HEK293T (cell line): Measurements from ENCODE around the gene ODF4.
A peak's percentile ranks its signal among the peaks of the same experiment; 100 is the strongest.
"Not testable (repeated sequence)": the region's sequence is repeated elsewhere in the genome, so short reads cannot be mapped to it uniquely, and the experiment has no call there.

ENCODE experiments used
- CTCF ChIA-PET: fragments of 350-600 bp; formaldehyde crosslinking; extraction: SDS; loops from one replicate; lab custom pipeline; 2021; ENCODE audit warnings: antibody characterized with exemption, inconsistent platforms; lab: Yijun Ruan, JAX
- POLR2A ChIA-PET: fragments of 350-600 bp; formaldehyde crosslinking; extraction: SDS; loops from one replicate; lab custom pipeline; 2020; ENCODE audit warnings: antibody characterized with exemption, inconsistent platforms; lab: Yijun Ruan, JAX
- DNase-seq: peaks from one replicate; pipeline ENCODE4 v3.0.0; 2012; ENCODE audit warnings: mixed read lengths; ENCODE audit errors: extremely low spot score
- ARNT ChIP-seq: fragments of 450-650 bp; IDR thresholded peaks from 2 replicates; pipeline ENCODE4 v1.6.1; 2017; ENCODE audit warnings: mild to moderate bottlenecking
- BHLHE40 ChIP-seq: fragments of 450-650 bp; IDR thresholded peaks from 2 replicates; pipeline ENCODE4 v1.6.1; 2016; ENCODE audit warnings: mild to moderate bottlenecking, moderate library complexity, borderline replicate concordance
- CTBP1 ChIP-seq: fragments of 450-650 bp; IDR thresholded peaks from 2 replicates; pipeline ENCODE4 v1.6.1; 2016; ENCODE audit warnings: borderline replicate concordance
- ELF4 ChIP-seq: fragments of 450-650 bp; IDR thresholded peaks from 2 replicates; pipeline ENCODE4 v1.6.1; 2017; ENCODE audit warnings: antibody characterized with exemption
- FOXA1 ChIP-seq: fragments of 450-650 bp; IDR thresholded peaks from 2 replicates; pipeline ENCODE4 v1.6.1; 2016; ENCODE audit warnings: mild to moderate bottlenecking
- FOXK2 ChIP-seq: fragments of 450-650 bp; IDR thresholded peaks from 2 replicates; pipeline ENCODE4 v1.6.1; 2016; ENCODE audit warnings: mild to moderate bottlenecking
- FOXM1 ChIP-seq: fragments of 450-650 bp; IDR thresholded peaks from 2 replicates; pipeline ENCODE4 v1.6.1; 2017; ENCODE audit warnings: mild to moderate bottlenecking, borderline replicate concordance
- HDGF ChIP-seq: fragments of 450-650 bp; IDR thresholded peaks from 2 replicates; pipeline ENCODE4 v1.6.1; 2017; ENCODE audit warnings: antibody characterized with exemption, borderline replicate concordance
- L3MBTL2 ChIP-seq: fragments of 450-650 bp; conservative IDR thresholded peaks from 2 replicates; pipeline ENCODE4 v1.6.1; 2016; ENCODE audit warnings: mild to moderate bottlenecking
- LEF1 ChIP-seq: fragments of 450-650 bp; IDR thresholded peaks from 2 replicates; pipeline ENCODE4 v1.6.1; 2017; ENCODE audit warnings: mild to moderate bottlenecking, borderline replicate concordance
- NFRKB ChIP-seq: fragments of 450-650 bp; IDR thresholded peaks from 2 replicates; pipeline ENCODE4 v1.6.1; 2016; ENCODE audit warnings: mild to moderate bottlenecking, moderate library complexity
- SP1 ChIP-seq: fragments of 450-650 bp; IDR thresholded peaks from 2 replicates; pipeline ENCODE4 v1.6.1; 2017
- SUZ12 ChIP-seq: fragments of 450-650 bp; IDR thresholded peaks from 2 replicates; pipeline ENCODE4 v1.6.1; 2016; ENCODE audit warnings: mild to moderate bottlenecking
- TARDBP ChIP-seq: fragments of 450-650 bp; IDR thresholded peaks from 2 replicates; pipeline ENCODE4 v1.6.1; 2016
- ZNF384 ChIP-seq: fragments of 450-650 bp; IDR thresholded peaks from 2 replicates; pipeline ENCODE4 v1.6.1; 2016
- TF ChIP-seq, protein P1 (sequence below): fragments of 450-650 bp; IDR thresholded peaks from 2 replicates; pipeline ENCODE4 v1.6.1; 2016

Gene ODF4

DNA sequence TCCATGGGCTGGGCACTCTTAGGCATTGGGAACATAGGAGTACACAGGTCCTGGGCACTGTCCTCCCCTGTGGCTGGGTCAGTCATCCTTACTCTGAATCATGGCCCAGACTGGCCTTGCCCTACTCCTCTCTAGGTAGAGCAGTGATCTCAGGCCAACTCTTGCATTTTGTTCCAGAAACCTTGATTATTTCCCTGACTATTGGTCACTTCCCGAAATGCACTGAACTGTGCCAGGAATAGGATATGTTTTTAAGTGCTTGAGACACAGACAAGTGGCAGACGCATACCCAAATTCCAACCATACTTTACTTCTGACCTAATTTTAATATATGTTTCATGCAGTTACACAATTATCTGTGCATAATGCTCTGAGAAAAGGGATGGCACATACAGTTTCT, 26.6 kb downstream of the ODF4 start:
- ChIA-PET CTCF (no interaction called here), POLR2A (no interaction called here)
- DNase-seq = no peak
- no peak for TF ChIP-seq CTBP1
- TF ChIP-seq SUZ12 = no peak
- TF ChIP-seq BHLHE40 = no peak
- TF ChIP-seq HDGF = no peak
- TF ChIP-seq SP1 = no peak
- no peak for TF ChIP-seq FOXA1

DNA sequence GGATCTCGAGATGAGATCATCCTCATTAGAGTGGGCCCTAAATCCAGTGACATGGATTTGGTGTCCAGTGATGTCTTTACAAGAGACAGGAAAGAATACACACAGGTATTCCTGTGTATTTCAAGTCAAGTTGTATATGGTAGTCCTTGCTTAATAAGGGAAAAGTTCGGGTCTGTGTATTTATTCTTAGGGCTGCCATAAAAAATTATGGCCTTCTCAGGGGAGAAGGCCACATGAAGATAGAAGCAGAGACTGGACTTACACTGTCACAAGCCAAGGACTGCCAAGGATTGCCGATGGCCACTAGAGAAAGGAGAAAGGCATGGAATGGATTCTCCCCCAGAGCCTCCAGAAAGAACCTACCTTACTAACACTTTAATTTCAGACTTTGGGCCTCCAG, 28.6 kb downstream of the ODF4 start:
- TF ChIP-seq, protein P1, sequence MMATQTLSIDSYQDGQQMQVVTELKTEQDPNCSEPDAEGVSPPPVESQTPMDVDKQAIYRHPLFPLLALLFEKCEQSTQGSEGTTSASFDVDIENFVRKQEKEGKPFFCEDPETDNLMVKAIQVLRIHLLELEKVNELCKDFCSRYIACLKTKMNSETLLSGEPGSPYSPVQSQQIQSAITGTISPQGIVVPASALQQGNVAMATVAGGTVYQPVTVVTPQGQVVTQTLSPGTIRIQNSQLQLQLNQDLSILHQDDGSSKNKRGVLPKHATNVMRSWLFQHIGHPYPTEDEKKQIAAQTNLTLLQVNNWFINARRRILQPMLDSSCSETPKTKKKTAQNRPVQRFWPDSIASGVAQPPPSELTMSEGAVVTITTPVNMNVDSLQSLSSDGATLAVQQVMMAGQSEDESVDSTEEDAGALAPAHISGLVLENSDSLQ = no peak
- TF ChIP-seq ZNF384 (no peak), SUZ12 (no peak), FOXM1 (no peak), ELF4 (no peak), L3MBTL2 (no peak), BHLHE40 (no peak), FOXK2 (no peak), TARDBP (no peak), LEF1 (no peak), HDGF (no peak), ARNT (no peak)
- ChIA-PET CTCF (interaction anchor here (1.2 kb wide), 1 partner anchor 16 kb away, joined by 3 read pairs; no protein-coding TSS in a partner anchor), POLR2A (no interaction called here)
- DNase-seq = no peak

DNA sequence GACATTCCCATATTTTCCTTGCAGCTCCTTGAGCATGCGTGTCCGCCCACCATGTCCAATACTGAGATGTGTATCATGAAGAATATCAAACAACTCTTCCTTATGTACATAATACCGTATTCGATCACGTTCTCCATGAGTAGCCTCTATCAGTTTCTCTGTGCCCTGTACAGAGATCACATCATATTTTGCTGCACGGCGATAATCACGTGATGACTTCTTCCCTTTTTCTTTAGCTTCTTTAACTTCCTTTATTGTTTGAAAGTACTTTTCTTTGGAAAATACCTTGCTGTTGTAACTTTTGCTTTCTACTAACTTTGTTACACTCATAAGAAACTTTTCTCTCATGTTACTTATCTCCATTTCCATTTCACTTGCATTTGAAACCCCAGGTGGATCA, 30.3 kb downstream of the ODF4 start:
- POLR2A ChIA-PET = interaction anchor here (0.9 kb wide), 1 partner anchor 147 kb away, joined by 4 read pairs; no protein-coding TSS in a partner anchor
- TF ChIP-seq NFRKB (no peak), TARDBP (no peak), SUZ12 (no peak), ZNF384 (no peak), CTBP1 (no peak), BHLHE40 (no peak), ELF4 (no peak)
- CTCF ChIA-PET = no interaction called here
- no peak for DNase-seq

DNA sequence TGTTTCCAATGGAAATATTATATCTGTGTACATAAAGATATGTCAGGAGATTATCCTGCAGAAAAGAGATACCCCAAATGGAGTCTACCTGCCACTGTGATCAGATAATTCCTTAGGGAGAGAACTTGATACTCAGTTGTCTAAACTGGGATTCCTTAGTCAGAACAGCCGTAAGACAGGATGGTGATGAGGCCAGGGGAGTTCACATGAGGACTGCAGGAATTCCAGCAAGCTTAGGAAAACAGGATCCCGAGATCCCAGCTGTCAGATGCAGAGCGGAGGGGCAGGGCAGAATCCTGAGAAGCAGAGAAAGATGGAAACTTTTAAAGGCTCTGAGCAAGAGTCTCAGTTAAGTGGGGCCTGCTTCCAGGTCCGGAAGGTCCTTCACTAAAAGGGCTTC, 32.1 kb downstream of the ODF4 start:
- no peak for TF ChIP-seq HDGF
- no peak for TF ChIP-seq FOXK2
- TF ChIP-seq SUZ12 = no peak
- ChIA-PET CTCF (no interaction called here), POLR2A (no interaction called here)
- no peak for DNase-seq

DNA sequence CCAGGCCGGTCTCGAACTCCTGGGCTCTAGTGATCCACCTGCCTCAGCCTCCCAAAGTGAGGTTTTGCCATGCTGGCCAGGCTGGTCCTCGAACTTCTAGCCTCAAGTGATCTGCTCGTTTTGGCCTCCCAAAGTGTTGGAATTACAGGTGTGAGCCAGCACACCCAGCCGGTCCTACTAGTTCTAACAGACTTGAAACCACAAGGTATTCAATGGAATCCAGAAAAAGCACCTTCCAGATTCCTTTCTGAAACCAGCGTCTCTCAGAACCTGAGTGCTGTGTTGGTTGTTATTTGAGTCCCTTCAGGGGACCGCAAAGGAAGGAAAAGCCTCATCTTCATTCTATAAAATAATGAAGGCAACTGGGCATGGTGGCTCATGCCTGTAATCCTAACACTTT, 32.8 kb downstream of the ODF4 start:
- ChIA-PET CTCF (no interaction called here), POLR2A (no interaction called here)
- no peak for DNase-seq
- TF ChIP-seq ELF4 = no peak
- TF ChIP-seq LEF1 = no peak
- no peak for TF ChIP-seq TARDBP
- TF ChIP-seq CTBP1 = no peak
- no peak for TF ChIP-seq BHLHE40
- no peak for TF ChIP-seq FOXA1
- no peak for TF ChIP-seq ZNF384
- no peak for TF ChIP-seq NFRKB
- no peak for TF ChIP-seq HDGF
- no peak for TF ChIP-seq SUZ12
- no peak for TF ChIP-seq FOXK2
- no peak for TF ChIP-seq FOXM1
- TF ChIP-seq, protein P1 = no peak
- no peak for TF ChIP-seq ARNT

DNA sequence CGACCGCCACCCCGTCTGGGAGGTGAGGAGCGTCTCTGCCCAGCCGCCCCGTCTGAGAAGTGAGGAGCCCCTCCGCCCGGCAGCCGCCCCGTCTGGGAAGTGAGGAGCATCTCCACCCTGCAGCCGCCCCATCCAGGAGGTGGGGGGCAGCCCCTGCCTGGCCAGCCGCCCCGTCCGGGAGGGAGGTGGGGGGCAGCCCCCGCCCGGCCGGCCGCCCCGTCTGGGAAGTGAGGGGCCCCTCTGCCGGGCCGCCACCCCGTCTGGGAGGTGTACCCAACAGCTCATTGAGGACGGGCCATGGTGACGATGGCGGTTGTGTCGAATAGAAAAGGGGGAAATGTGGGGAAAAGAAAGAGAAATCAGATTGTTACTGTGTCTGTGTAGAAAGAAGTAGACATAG, 34.2 kb downstream of the ODF4 start:
- CTCF ChIA-PET, POLR2A ChIA-PET: not testable (repeated sequence)

DNA sequence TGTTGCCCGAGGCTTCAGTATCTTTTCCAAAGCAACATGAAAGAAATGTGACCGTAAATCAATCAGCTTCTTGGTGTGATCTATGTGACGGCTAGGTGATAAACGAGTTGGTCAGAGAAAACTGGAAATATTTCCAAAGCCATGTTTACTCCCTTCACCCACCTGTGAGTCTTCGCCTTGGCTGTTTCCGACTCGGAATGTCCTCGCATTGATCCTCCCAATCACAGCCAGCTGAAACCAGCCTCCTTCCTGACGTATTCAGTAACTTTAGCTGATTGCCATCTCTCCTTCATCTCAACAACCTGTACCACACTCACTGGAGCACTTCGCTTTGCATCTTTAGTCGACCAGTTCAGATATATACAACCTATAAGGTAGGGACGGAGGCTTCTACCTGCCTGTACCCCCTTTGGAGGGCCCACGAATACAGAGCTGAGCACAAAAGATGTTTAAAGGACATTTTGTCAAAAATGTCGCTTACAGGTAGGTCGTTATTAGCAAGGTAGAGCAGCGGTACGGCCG, 36.2 kb downstream of the ODF4 start:
- DNase-seq = no peak
- ChIA-PET CTCF (interaction anchor here (0.5 to 1.4 kb wide), 2 partner anchors 32 to 38 kb away, joined by 3 to 5 read pairs; no protein-coding TSS in a partner anchor), POLR2A (interaction anchor here (0.8 to 2.4 kb wide), 8 partner anchors 14 to 188 kb away, joined by 3 to 9 read pairs (median 4); partner anchors contain the start of genes CTC1, PFAS and SLC25A35)
- TF ChIP-seq, protein P1 = peak; percentile 70
- no peak for TF ChIP-seq TARDBP

More for the DNA sequence above, 34.2 kb downstream of the ODF4 start:
- not testable (repeated sequence) for DNase-seq
